Pancreas (tissue), 10 donors: ENCODE measurements around the gene SYT5. TPM values are rescaled to one million over a fixed set of nuclear protein-coding genes. Genes with fewer than 3 reads are reported as not detected.

Experiments
- ATAC-seq, 4 donors: fragments of 200-7000 bp; cut with Tn5 transposase; one replicate each; pipeline versions ENCODE4 v1.8.0 to v1.9.1; 2020; ENCODE audit warnings: mild to moderate bottlenecking in 4 of 4, moderate library complexity in 4 of 4
- DNase-seq, 6 donors: peaks; one replicate each; pipeline ENCODE4 v3.0.0-alpha.2; 2020
- FAIRE-seq: peaks from 2 replicates; lab custom pipeline; 2012; peaks lifted over from hg19 to GRCh38; lab: Jason Lieb, UNC
- H3K27ac ChIP-seq, 4 donors: fragments of 200-600 bp; sonication (generic); 1 replicate in 3 of 4; 2 replicates in 1 of 4; pipeline versions ENCODE4 v1.5.0 to v1.8.0; 2020
- H3K27me3 ChIP-seq, 4 donors: fragments of 200-600 bp; one replicate each; pipeline ENCODE4 v1.8.0; 2021
- H3K36me3 ChIP-seq, 3 donors: fragments of 200-600 bp; sonication (generic) in 1 of 3; one replicate each; pipeline versions ENCODE4 v1.5.0 to v1.8.0; 2020 to 2021
- H3K4me1 ChIP-seq, 3 donors: fragments of 200-600 bp; one replicate each; pipeline ENCODE4 v1.8.0; 2021
- H3K4me3 ChIP-seq, 4 donors: fragments of 200-600 bp; sonication (generic) in 2 of 4; one replicate each; pipeline versions ENCODE4 v1.5.0 to v1.8.0; 2020 to 2021
- H3K9me3 ChIP-seq, 4 donors: fragments of 200-600 bp; one replicate each; pipeline ENCODE4 v1.8.0; 2021
- CTCF ChIP-seq, 4 donors: fragments of 200-600 bp; sonication (generic) in 3 of 4; IDR thresholded peaks; one replicate each; pipeline versions ENCODE4 v1.5.0 to v1.8.0; 2021; ENCODE audit warnings: antibody characterized with exemption in 4 of 4
- WGBS, 2 donors: extraction: QIAGEN DNeasy Blood & Tissue Kit; methylation state at CpG; one replicate each; pipeline ENCODE4 v1.1.7; 2013; 5-methylcytosine and 5-hydroxymethylcytosine counted together
- intact Hi-C, 3 donors: fragments of 100-400 bp; cut with DNase I; formaldehyde crosslinking; loops; one replicate each; pipeline versions ENCODE4 v1.11.1 to v1.14.2; 2022
- polyA plus RNA-seq, 2 donors: library from polyadenylated mRNA; stranded (reverse); fragments of 200-250 nt; gene quantifications; one replicate each; pipeline ENCODE4 v1.2.3, GENCODE V29; 2013
- total RNA-seq, 6 donors: library from RNA; stranded (reverse); fragmentation: NEBNext Ultra II Directional in 4 of 6; extraction: Animal tissue kit (Norgen Biotek cat#: 25700) in 4 of 6; gene quantifications; one replicate each; pipeline versions ENCODE4 v1.2.1 to v1.2.4, GENCODE V29; 2021 to 2023
- donor health status: healthy with polysubstance abuse.
- donor health status: DM: no; HTN: no; CAD: no; lungs with moderate emphysema.
- donor health status: DM: no; HTN: no; CAD: no.
- donor health status: control.
- donor health status: control.
- donor health status: Bipolar disorder and iron deficiency.
- donor health status: DM: yes; HTN: yes; CAD: no.
- donor health status: DM: no; HTN: no; CAD: no.
- donor health status: DM: no; HTN: no; CAD: no.
- donor health status: DM: yes; HTN: yes; CAD: no.

The SYT5 gene
- total and polyA plus RNA-seq, 8 donors = 0.88 to 41.1 (median 2.8) TPM

GRCh38 chr19:55181740-55182139, 1.7 kb upstream of the SYT5 start:
- no peaks in the 10 kb centered on the region for H3K9me3 ChIP-seq
- H3K36me3 ChIP-seq = no peaks in the 10 kb centered on the region
- H3K4me1 ChIP-seq = no peaks in the 10 kb centered on the region
- 69 to 75% methylated on average over 20 of the region's 20 CpGs for WGBS, 2 donors
- ATAC-seq (no peak), DNase-seq (peak in 1 of 6 donors; percentile 60), FAIRE-seq (no peak)
- H3K27me3 ChIP-seq = peaks cover 0 to 33% (median 0%) of the 10 kb centered on the region in 4 donors
- intact Hi-C loops = no loop called here
- no peak overlapping the region for H3K27ac ChIP-seq
- no peak overlapping the region for H3K4me3 ChIP-seq
- no peak for TF ChIP-seq CTCF (IDR thresholded peaks at IDR 0.05)

DNA sequence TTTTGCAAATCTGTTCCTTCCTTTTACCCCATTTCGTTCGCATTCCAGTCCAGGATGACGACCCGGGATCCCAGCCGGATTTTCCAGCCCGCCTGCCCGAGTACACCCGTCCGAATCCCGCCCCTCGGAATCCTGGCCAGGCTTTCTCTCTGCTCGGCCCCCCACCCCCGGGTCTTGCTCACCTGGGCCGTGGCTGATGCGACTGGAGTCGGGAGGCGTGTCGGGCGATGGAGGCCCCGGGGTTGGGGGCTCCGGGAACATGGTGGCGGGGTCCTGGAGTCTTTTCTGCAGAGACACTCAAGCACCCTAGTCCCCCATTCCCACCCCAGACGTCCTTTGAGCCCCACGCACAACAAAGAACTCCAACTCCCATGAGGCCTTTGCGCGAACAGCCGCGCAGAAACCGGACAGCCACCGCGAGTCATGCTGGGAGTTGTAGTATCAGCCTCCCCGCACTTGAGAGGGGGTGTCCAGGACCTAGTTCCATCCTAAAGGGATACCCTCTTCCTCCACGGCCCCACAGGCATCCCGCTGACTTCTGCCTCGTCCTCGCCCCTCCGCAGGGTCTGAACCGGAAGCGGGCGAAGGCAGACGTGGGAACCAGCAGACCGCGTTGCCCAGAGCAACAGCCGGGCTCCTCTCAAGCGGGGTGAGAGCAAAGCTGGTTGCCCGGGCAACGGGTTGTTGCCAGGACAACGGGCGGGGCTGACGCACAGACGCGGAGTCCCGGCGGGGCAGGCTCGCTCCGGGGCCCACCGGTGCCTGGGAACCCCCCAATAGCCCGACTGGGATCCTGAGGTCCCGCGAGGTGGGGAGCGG, 1.1 kb downstream of the SYT5 start:
- Histone ChIP-seq H3K4me3 (peak overlapping the region in 3 of 4 donors; percentile 4 to 14 (median 5)), H3K36me3 (no peaks in the 10 kb centered on the region), H3K27me3 (peaks cover 0 to 41% (median 7%) of the 10 kb centered on the region in 4 donors), H3K27ac (no peak overlapping the region), H3K4me1 (no peaks in the 10 kb centered on the region), H3K9me3 (no peaks in the 10 kb centered on the region)
- 7 to 8% methylated on average over 59 to 61 of the region's 61 CpGs for WGBS, 2 donors
- intact Hi-C loops = no loop called here
- ATAC-seq = peak; percentile 78 to 89 (median 85)
- no peak for TF ChIP-seq CTCF (IDR thresholded peaks at IDR 0.05)
- DNase-seq = peak; percentile 68 to 94 (median 84)
- FAIRE-seq = no peak

- Histone ChIP-seq H3K27ac (no peak overlapping the region), H3K4me3 (no peak overlapping the region), H3K27me3 (peaks cover 0 to 44% (median 7%) of the 10 kb centered on the region in 4 donors), H3K36me3 (no peaks in the 10 kb centered on the region), H3K4me1 (no peaks in the 10 kb centered on the region), H3K9me3 (no peaks in the 10 kb centered on the region)
- FAIRE-seq (no peak), DNase-seq (no peak), ATAC-seq (no peak)
- WGBS, 2 donors = 24 to 34% methylated on average over 2 of the region's 2 CpGs
- intact Hi-C loops = no loop called here
- no peak for TF ChIP-seq CTCF (IDR thresholded peaks at IDR 0.05)
Measured at GRCh38 chr19:55176076-55176475, 4.0 kb downstream of the SYT5 start.

GRCh38 chr19:55175117-55175867, 4.8 kb downstream of the SYT5 start:
- no peak for TF ChIP-seq CTCF (IDR thresholded peaks at IDR 0.05)
- Histone ChIP-seq H3K27me3 (peaks cover 0 to 37% (median 7%) of the 10 kb centered on the region in 4 donors), H3K9me3 (no peaks in the 10 kb centered on the region), H3K4me1 (no peaks in the 10 kb centered on the region), H3K4me3 (no peak overlapping the region), H3K36me3 (no peaks in the 10 kb centered on the region), H3K27ac (no peak overlapping the region)
- ATAC-seq (no peak), FAIRE-seq (no peak), DNase-seq (no peak)
- intact Hi-C loops = no loop called here
- WGBS, 2 donors = 49 to 53% methylated on average over 32 to 43 of the region's 43 CpGs
